MM.1S (cell line): ENCODE results near the gene TMCC1.

Experiments used
- EZH2phosphoT487 ChIP-seq: fragments of 300-600 bp; sonication (generic); IDR thresholded peaks from 2 replicates; pipeline ENCODE4 v1.6.1; 2018; ENCODE audit warnings: antibody characterized with exemption, low read length
- TF ChIP-seq, protein P1 (sequence below): fragments of 300-600 bp; sonication (generic); IDR thresholded peaks from 2 replicates; pipeline ENCODE4 v1.5.1; 2016; ENCODE audit warnings: antibody characterized with exemption, low read length, mixed read lengths

DNA sequence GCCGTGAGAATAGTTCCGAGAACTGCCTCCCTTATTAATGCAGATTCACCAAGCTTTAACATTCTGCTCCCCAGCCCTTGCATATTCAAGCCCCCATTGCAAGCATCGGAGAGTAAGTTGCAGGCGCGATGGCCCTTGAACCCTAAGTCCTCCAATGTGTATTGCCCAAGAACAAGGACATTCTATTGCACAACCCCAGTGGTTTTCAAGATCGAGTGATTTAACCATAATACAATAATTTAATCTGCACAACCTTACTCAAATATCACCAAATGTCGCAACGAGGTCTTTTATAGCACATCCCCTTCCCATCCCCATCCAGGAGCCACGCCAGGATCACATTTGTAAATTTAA lies 265.4 kb downstream of the TMCC1 start:
- no peak for TF ChIP-seq EZH2phosphoT487
- TF ChIP-seq, protein P1, sequence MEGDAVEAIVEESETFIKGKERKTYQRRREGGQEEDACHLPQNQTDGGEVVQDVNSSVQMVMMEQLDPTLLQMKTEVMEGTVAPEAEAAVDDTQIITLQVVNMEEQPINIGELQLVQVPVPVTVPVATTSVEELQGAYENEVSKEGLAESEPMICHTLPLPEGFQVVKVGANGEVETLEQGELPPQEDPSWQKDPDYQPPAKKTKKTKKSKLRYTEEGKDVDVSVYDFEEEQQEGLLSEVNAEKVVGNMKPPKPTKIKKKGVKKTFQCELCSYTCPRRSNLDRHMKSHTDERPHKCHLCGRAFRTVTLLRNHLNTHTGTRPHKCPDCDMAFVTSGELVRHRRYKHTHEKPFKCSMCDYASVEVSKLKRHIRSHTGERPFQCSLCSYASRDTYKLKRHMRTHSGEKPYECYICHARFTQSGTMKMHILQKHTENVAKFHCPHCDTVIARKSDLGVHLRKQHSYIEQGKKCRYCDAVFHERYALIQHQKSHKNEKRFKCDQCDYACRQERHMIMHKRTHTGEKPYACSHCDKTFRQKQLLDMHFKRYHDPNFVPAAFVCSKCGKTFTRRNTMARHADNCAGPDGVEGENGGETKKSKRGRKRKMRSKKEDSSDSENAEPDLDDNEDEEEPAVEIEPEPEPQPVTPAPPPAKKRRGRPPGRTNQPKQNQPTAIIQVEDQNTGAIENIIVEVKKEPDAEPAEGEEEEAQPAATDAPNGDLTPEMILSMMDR = no peak
